GM21619 (cell line): Measurements from ENCODE around the gene TRPM7.
"Not testable (repeated sequence)": the region's sequence is repeated elsewhere in the genome, so short reads cannot be mapped to it uniquely, and the experiment has no call there.

Source experiments
- ATAC-seq: cut with Tn5 transposase; IDR thresholded peaks from one replicate; pipeline ENCODE4 v1.9.1; 2021; ENCODE audit not compliant: unreplicated experiment

Gene TRPM7

DNA sequence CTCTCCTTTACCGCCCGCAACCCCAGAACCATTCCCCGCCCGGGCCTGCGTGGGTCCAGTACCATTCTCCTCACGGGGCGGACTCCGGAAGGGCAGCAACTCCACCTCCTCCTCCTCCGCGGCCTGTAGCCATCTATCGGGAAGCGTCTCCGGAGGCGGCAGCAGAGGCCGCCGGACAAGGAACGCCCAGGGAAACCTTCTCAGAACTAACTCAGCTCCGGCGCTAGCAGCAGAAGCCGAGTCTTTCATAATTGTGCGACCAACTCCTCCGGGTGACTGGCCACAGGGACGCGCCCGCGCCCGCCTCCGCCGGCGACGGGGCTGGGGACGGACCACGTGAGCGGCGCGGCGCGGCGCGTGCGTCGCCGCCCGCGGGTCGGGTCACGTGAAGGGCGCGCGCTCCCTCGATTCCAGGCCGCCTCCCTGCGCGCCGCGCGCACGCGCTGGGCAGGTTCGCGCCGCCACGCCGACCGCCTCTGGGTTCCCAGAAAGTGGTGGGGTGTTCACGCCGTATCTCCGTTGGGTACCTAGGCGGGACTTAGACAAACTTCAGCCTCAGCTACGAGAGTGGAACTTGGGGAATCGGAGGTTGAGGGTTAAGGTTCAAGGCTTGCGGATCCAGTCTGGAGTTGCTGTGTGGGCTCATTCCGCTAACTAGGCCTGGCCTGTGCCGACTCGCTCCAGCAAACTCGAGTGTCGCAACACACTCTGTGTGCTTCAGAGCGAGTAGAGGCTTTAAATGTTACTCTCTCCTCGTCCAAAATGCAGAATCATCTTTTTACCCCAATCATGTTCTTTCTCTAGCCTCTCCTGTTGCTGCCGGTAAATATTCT, at the start of gene TRPM7:
TSS of gene TRPM7 (minus strand) at position 329 of the 833 bp plus-strand sequence. CDS start at position 65, 264 bp downstream.
- ATAC-seq = peak; percentile 66

DNA sequence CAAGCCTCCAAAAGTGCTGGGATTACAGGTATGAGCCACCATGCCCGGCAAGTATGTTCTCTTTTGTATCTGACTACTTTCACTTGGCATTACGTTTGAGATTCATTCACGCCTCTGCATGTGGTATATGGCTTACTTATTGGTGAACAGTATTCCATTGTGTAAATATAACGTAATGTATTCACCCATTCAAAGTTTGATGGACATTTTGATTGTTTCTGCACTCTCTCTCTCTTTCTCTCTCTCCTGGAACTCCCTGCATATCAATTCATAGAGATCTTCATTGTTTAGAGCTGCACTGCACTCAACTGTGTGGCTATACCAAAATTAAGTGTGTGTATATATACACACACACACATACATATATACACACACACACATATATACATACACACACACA, 48.6 kb upstream of the TRPM7 start:
- no peak for ATAC-seq

DNA sequence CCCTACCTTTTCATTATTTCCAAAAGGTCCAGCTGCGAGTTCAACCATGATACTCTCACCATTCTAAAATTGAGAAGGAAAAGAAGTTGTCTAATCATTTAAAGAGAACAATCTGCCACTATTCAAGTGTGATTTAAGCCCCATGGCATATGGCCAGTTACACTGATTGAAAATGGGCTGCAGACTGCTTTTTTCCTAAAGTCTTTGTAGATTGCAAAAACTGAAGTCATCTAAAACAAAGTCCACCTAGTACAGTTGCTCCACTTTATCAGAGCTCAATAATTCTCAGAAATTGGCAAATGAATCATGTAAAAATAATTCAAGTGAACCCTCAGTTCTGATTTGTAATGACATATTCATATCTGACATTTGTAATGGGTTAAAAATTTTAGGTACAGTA, 39.7 kb upstream of the TRPM7 start:
- ATAC-seq = no peak

DNA sequence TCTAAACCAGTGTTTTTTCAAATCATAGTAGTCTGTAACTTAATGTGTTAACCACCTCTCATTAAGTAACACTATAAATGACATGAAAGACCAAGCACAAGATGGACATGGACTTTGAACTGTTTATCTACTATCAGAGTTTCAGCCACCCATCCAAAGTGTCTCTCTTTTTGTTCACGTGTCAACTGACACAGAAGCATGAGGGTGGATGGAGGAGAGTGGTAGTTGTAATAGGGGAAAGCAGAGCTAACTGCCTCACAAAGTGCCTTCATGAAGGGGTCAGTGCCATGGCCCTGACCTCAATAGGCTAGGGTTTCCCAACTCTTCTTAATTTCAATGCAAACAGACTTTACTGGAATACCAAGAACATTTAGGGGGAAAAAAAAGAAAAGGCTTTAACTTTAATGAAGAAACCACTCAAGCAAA, 32.1 kb upstream of the TRPM7 start:
- ATAC-seq = no peak

DNA sequence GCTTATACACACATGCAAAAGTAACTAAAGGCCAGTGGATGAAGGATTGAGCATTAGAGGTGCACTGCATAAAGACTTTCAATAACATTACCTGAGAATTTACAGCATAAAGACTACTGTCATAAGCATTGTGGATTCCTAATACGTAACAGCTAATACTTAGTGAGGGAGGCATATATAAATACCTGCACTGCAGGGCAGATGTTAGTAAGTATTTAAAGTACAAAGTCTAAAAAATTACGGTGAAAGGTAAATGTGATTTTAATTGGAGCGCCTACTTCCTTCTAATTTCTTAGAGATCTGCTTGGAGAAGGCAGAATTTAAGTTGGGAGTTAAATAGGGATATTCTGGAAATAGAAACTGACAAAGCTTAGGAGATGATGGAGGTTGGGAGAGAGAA, 25.4 kb upstream of the TRPM7 start:
- no peak for ATAC-seq

DNA sequence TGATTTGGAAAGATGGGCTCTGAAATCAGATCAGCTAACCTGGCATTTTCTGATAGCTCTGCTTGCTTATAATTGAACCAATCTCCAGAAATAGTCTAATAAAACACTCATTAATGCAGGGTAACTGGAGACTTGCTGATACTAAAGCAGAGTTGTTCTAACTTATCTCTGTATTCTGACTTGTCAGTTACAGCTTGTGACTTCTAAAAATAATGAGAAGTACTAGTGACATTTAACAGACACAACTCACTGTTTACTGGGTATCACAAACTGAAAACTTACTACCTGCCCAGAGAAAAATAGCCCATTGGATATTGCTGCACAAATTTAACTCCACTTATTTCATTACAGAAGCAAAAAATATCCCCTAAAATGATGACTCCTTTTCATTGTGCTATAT, 24.0 kb upstream of the TRPM7 start:
- ATAC-seq = no peak

GRCh38 chr15:50707878-50708427, 21.4 kb upstream of the TRPM7 start:
- no peak for ATAC-seq

DNA sequence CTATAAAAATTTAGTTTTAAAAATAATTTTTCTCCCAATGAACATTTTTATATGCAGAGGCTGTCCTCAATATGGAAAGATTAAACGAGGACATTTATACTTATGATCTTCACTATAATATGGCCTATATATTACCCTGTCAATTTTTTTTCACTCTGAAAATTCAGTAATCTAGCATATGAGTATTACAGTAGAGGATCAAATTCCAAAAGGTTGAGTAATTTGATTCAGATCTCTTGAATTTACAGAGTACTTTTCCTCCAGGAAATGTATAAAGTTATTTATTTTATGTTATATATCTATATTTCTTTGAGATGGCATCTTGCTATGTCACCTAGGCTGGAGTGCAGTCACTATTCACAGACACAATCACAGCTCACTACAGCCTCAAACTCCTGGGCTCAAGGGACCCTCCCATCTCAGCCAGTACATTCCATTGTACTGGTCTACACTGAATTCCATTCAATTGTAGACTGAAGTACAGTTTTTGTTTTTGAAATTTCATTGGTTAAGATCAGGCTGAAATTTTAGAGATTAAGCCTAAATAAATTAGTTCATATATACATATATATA, 16.3 kb upstream of the TRPM7 start:
- ATAC-seq = no peak

GRCh38 chr15:50698101-50698500, 11.5 kb upstream of the TRPM7 start:
- no peak for ATAC-seq

GRCh38 chr15:50697109-50697797, 10.7 kb upstream of the TRPM7 start:
- ATAC-seq = no peak

GRCh38 chr15:50694634-50695165, 8.1 kb upstream of the TRPM7 start:
- ATAC-seq = not testable (repeated sequence)

DNA sequence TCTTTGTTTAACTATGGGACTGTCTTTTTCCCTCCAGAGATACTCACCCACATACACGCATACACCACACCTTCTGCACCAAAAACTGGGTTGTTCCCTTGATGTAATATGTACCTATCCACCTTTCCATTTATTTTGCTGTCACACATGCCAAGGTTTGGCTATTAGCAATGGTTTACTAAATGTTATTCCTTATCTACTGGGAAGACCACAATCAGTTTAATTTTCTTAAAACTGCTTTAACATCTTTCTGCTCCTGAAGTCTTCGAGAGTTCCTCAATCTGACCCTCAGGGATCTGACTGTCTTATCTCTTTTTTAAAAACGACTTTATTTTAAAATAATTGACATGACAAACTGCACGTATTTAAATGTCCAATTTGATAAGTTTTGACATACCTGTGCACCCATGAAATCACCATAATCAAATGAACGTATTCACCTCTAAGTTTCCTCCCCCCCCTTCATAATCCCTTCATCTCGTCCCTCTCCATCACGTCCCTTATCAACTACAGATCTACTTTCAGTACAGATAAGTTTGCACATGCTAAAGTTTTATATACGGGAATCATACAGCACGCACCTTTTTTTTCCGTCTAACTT, 805 bp upstream of the TRPM7 start:
- ATAC-seq = peak; percentile 3

- ATAC-seq = peak; percentile 56
These were observed 575 bp downstream of the TRPM7 start for GRCh38 chr15:50685976-50686468.

DNA sequence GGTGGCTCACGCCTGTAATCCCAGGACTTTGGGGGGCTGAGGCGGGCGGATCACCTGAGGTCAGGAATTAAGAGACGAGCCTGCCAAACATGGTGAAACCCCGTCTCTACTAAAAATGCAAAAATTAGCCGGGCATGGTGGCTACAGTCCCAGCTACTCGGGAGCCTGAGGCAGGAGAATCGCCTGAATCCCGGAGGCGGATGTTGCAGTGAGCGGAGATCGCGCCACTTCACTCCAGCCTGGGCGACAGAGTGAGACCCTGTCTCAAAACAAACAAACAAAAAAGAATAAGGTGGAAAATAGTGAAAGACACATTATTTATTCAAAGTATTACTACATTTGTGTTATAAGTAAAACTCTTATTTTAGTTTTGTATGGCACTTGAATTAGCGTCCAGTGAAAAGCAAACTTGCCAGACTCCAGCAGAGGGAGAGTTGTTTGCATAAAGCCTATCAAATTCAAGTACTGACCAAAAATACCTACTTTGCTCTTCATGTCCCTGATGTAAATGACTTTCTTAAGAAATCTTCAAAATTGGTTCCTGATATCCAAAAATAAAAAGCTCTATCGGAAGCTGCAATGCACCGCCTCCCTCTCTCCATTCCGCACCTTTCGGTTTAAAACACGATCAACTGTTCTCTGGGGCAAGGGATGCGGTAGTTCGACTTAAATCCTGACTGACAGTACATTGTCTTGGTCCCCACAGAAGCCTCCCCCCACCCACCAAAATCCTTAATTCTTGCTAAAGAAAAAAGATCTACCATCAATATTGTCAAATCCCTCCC, 1.2 kb downstream of the TRPM7 start:
- ATAC-seq = no peak

- ATAC-seq = no peak
These were observed 5.1 kb downstream of the TRPM7 start for GRCh38 chr15:50681467-50681866.

- ATAC-seq = no peak
These were observed 9.7 kb downstream of the TRPM7 start for GRCh38 chr15:50676799-50677483.

DNA sequence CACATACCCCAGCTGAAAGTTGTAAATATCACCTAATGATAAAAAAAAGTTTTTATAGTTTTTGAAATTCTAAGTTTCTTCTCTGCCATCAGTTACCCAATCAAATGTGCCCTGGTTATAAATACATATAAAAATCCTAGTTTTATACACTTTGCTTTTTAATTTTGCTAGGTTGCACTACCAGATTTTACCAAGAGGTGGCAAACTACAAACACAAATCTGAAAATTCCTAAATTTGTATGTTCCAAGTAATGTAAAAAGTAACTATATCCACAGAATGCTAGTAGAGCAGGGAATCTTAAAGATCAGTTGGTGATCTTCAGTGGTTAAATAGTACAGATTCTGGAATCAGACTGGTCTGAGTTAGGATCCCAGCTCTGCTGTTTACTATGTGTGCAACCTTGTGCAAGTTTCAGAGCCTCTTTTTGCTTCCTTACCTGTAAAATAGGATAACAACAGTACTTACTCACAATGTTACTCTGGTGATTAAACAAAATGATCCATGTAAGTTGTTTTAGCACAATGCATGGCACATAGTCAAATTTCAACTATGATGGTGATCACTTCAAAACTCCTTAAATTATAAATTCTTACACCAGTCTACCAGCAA, 11.0 kb downstream of the TRPM7 start:
- no peak for ATAC-seq

- no peak for ATAC-seq
These were observed 16.5 kb downstream of the TRPM7 start for GRCh38 chr15:50670115-50670514.

GRCh38 chr15:50669611-50670010, 17.0 kb downstream of the TRPM7 start:
- ATAC-seq = no peak
